Activated T-cell treated with anti-CD3 and anti-CD28 coated beads, Interleukin-2, amount 50 U/mL, for 48 hours (primary cell): ENCODE measurements around the gene RUNX2.

Source experiments
- DNase-seq, 2 experiments: peaks; one replicate each; pipeline ENCODE4 v3.0.0-alpha.2; 2020

The RUNX2 gene

DNA sequence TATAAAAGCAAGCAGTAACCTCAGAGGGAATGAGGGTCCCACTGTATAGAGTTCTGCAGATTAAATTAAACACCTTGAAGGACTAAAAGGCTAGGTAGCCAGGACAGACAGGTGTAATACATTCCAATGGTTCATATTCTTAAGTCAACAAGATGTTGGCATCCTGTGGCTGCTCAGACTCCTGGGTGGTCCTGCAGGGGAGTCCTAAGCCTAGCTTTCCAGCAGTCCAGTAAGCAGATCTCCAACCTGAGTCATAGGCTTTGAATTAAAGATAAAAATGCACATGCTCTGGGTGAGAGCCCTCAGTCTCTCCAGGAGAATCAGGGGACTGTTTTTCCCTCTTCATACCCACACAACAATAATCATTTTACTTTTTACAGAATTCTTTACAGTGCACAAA lies 356.9 kb downstream of the RUNX2 start:
- no peak for DNase-seq

GRCh38 chr6:45686841-45687569 lies 358.9 kb downstream of the RUNX2 start:
- DNase-seq, result no peak

- DNase-seq, result no peak
These were observed 359.4 kb downstream of the RUNX2 start for GRCh38 chr6:45687570-45687969.

DNA sequence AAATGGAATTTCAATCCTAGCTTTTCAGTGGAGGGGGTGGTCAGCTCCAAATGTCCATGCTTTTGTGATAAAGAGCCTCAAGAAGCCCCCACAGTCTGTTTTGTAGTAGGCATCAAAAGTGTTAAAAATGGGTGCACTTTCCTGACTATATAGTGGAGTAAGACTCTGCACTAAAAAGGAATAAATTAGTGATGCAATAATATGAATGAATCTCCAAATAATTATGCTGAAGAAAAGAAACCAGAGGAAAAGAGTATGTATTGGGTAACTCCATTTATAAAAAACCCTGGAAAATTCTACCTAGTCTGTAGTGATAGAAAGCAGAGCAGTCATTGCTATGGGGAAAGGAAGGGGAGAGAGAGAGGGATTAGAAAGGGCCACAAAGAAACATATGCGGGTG lies 360.1 kb downstream of the RUNX2 start:
- no peak for DNase-seq

GRCh38 chr6:45689926-45690615 lies 361.9 kb downstream of the RUNX2 start:
- DNase-seq, result no peak

DNA sequence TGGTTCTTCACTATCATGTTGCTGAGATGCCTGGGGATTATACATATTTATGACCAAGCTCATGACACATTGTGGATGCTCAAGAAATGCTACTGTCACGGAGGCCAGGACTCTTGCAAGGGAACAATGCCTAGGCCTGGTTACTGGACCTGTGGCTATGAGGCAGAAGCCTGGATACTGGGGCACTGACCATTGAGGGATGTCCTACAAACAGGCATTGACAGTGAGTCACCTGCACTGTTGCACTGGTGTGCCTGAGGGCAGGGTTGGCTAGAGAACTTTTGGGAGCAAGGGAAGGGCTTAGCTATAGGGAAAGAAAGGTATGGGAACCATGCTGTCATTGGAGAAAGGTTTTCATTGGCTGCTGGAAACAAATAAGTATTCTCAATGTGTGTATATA lies 362.7 kb downstream of the RUNX2 start:
- no peak for DNase-seq

- DNase-seq, result no peak
These were observed 363.3 kb downstream of the RUNX2 start for GRCh38 chr6:45691426-45691825.

DNA sequence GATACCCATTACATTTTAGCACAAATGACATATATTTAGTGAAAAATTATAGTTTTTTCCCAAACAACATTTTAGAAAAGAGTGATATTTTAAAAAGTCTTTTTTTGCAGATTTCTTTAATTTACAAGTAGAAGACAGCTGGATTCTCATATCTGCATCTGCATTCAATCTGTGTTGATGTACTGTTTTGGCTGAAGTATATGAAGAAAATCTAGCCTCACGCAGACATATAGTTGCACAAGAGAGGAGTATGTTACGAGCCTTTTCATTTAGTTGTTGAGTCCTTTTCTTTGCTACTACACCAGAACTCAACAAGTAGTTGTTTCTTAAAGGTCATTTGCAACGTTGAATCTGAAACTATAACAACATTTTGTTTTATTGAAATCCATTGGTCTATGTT lies 363.9 kb downstream of the RUNX2 start:
- no peak for DNase-seq

DNA sequence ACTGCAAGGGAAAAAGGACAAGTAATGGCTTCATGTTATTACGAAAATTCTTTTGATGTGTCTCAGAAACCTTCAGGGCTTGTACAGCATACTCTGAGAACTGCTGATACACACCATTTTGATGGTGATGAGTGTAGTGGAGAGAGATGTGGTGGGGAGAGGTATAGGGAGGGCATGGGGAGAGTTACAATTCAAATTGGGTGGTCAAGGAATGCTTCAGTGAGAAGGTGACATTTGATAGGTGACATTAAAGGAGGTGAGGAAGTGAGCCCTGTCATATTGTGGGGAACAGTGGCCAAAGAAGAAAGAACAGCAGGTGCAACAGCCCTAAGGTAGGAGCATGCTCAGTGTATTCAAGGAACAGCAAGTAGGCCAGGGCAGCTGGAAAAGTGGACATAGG lies 368.6 kb downstream of the RUNX2 start:
- no peak for DNase-seq

DNA sequence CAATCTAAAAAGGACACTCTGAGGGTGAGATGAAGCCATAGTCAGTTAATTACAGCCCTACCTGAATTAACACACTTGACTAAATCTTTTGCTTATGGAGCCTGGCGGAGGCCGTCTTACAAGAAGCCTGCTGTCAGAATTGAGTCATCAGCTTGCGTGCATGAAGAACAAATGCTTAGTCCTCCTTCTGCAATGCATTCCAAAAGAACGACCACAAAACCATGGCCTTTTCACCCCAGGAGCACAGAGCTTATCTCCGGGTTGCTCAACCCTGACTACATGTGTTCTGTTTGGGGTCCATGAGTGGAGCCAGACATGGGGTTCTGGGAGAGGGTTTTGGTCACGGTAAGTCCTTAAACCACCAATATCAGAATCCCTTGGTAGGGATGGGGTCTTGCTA lies 369.5 kb downstream of the RUNX2 start:
- no peak for DNase-seq

DNA sequence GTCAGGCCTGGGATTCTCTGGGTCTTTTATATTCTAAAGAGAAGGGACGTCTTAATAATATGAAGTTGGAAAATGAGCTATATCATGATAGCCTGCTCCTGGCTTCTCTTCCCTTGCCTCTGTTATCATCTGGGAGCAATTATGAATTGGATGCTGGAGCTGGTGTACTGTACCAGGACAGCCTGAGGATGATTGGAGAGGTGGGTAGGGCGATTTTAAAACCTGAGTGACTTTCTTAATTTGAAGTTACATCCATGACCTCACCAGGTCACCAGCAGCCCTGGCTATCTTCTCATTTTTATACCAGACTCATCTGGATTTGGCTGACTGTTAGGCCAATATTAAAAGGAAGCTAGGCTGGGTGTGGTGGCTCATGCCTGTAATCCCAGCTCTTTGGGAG lies 369.9 kb downstream of the RUNX2 start:
- no peak for DNase-seq

- DNase-seq, result no peak
These were observed 371.5 kb downstream of the RUNX2 start for GRCh38 chr6:45699663-45700062.

- DNase-seq, result no peak
These were observed 375.0 kb downstream of the RUNX2 start for GRCh38 chr6:45702849-45703739.

DNA sequence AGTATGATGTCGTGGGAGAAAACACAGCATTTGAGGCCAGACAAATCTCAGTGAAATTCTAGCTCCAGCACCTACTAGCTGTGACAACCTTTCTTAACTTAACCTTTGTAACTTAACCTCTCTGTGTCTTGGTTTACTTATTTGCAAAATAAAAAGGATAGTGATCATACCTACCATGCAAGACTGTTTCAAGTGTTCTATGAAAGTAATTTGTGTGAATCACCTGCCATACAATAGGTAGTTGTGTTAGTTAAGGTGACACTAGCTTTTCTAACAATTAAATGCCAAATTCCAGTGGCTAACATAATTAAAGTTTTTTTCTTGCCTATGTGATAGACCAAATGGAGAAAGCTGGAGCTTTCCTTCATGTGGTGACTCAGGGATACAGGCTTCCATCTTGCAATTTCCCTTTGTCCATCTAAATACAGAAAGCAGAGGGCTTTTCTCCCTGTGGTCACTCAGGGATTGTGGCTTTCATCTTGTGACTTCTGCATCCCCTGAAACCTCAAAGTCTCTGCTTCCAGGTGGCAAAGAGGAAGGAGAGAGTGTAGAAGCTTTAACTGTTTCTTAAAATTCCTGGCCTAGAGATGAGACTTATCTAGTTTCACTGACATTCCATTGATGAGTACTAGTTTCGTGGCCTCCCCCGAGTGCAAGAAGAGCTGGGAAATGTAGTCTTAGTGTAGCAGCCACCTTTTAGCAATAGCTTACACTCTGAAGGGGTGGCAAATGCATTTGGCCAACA lies 376.1 kb downstream of the RUNX2 start:
- DNase-seq, result no peak

DNA sequence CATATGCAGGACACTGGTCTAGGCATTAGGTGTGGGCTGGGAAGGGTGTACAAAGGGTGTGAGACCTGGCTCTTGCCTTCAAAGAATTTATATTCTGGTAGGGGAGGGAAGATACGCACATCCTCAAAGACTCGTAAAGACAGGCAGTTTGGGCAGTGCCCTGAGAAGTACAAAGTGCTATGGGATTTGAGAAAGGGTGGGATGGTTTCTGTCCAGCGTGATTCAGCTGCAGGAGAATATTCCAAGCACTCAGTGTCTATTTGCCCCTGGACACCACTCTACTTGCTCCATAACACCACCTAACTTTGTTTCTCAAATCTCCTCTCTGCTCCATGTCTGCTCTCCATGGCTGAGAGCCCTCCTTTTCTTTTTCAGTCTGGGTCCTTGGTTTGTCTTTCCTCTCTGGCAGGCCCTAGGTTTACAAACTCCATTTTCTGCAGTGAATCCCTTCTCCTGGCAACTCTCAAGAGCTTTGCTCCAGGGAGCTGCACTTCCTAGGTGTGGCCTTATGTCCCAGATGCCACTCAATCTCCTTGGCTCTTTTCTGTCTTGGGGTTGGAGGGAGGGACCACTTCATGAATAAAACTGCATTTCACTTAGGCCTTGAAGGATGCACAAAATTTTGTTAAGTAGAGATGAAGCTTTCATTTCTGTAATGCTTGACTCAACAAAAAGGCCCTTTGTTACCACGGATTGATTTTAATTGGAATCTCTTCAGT lies 377.2 kb downstream of the RUNX2 start:
- no peak for DNase-seq

GRCh38 chr6:45706319-45706718 lies 378.2 kb downstream of the RUNX2 start:
- DNase-seq, result peak; percentile 52 to 58

- DNase-seq, result peak in 1 of 2 experiments; percentile 42
These were observed 379.0 kb downstream of the RUNX2 start for GRCh38 chr6:45707176-45707575.

DNA sequence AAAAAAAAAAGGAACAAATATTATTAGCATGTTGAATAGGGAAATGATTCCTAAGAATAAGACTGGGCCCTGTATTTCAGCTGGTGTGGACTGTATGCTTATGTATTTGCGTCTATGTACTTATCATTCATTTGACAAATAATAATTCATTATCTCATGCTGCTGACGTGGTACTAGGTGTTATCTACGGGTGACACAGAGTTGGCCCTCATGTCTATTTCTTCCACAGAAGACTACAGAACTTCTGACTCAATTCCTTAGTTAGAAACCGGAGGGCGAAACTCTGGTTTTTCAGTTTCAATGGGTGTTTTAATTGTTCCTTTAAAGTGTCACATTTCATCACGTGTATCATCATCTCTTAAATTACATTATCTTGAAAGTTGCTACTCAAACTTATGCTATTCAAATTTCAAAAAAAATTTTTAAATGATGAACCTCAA lies 381.7 kb downstream of the RUNX2 start:
- DNase-seq, result no peak

GRCh38 chr6:45710304-45710821 lies 382.2 kb downstream of the RUNX2 start:
- peak; percentile 94 to 95 for DNase-seq

DNA sequence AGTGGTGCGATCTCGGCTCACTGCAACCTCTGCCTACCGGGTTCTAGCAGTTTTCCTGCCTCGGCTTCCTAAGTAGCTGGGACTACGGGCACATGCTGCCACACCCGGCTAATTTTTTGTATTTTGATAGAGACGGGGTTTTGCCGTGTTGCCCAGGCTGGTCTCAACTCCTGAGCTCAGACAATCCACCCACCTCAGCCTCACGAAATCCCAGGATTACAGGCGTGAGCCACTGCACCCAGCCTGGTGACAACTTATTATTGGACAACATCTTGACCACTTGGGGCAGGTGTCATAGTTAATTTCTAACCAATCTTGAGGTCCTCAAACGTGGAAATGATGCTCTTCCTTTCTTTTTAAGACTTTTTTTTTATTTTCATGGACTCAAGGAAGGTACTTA lies 383.9 kb downstream of the RUNX2 start:
- DNase-seq, result no peak

- DNase-seq, result no peak
These were observed 384.7 kb downstream of the RUNX2 start for GRCh38 chr6:45712786-45713185.
